SW480 (cell line): ENCODE measurements around the gene NFYC.

Experiments
- DNase-seq: peaks from one replicate; pipeline ENCODE4 v3.0.0-alpha.2; 2016; ENCODE audit warnings: low spot score

NFYC gene

DNA sequence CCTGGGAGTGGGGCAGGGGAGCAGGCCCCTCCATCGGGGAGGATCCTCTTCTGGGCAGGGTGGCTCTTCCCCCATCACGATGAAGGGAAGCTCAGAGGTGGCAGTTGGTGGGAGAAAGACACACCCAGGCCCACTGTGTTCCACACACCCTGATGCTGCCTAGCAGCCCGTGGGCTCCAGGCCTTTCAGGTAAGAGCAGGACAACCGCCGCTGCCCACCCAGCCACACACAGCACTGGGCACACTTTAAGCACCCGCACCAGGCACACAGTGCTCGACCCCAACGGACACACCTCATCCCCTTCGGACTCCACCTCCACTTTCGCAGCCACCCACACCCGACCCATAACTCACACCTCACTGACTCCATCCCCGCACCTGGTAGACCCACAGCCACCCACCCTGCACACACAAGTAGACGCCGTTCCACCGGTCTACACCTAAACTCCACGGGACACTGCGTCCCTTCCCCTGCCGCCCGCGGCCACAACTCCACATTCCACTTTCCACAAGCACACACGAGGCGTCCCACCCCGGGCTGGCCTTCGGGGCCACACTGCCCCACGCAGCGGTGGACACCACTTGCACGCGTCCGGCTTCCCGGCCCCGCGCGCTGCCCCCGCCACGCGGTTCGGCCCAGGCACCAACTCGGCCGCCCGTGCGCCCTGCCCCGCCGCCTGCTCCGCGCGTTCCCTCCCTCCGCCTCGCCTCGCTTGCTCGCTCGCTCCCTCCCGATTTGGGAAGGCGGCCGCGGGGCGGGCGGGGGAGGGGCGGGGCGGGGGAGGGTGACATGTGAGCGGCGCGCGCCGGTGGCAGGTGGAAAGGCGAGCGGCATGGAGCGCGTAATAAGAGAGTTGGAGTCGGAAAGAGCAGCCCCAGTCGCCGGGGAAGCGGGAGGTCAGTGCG, 91.7 kb downstream of the NFYC start, which contains the start of gene KCNQ4:
KCNQ4 (plus strand) TSS at position 787 of the 905 bp plus-strand sequence. CDS start 307 bp downstream, outside the sequence.
- peak; percentile 50 for DNase-seq

GRCh38 chr1:40784141-40784770, 92.8 kb downstream of the NFYC start:
- no peak for DNase-seq

DNA sequence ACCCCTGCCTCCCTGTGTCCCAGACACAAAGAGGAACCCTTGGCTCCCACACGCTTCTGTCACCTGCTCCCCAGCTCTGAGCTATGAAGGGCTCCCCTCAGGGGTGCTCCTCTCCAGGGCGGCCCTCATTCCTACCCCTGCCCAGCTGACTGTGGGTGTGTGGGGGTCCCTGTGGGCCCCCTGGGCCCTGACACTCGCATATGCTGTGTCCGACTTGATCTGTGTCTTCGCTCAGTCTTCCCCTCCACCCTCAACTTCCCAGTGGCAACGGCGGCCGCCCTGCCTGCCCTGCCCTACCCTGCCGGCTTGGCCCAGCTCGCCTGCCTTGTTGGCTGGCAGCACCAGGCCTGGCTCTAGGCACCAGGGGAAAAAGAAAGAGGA, 93.3 kb downstream of the NFYC start:
- no peak for DNase-seq

DNA sequence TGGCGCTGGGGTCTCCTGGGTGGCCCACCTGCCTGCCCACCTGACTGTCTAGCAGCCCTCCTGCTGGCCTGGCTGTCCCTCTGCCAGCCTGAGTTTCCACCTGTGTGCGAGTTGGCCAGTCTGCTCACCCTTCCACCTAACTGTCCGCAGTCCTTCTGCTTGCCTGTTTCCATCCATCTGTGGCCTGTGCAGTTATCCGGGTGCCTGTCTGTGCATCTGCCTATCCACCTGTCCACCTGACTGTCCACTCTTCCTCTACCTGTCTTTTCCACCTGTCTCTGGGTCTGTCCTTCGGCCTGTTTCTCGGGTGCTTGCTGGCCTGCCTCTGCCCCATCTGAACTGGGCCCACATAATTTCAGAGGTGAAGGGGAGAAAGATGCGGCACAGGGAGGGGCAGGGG, 93.9 kb downstream of the NFYC start:
- DNase-seq = no peak

GRCh38 chr1:40786171-40786994, 94.9 kb downstream of the NFYC start:
- no peak for DNase-seq

- no peak for DNase-seq
Measured at GRCh38 chr1:40786995-40787705, 95.6 kb downstream of the NFYC start.

DNA sequence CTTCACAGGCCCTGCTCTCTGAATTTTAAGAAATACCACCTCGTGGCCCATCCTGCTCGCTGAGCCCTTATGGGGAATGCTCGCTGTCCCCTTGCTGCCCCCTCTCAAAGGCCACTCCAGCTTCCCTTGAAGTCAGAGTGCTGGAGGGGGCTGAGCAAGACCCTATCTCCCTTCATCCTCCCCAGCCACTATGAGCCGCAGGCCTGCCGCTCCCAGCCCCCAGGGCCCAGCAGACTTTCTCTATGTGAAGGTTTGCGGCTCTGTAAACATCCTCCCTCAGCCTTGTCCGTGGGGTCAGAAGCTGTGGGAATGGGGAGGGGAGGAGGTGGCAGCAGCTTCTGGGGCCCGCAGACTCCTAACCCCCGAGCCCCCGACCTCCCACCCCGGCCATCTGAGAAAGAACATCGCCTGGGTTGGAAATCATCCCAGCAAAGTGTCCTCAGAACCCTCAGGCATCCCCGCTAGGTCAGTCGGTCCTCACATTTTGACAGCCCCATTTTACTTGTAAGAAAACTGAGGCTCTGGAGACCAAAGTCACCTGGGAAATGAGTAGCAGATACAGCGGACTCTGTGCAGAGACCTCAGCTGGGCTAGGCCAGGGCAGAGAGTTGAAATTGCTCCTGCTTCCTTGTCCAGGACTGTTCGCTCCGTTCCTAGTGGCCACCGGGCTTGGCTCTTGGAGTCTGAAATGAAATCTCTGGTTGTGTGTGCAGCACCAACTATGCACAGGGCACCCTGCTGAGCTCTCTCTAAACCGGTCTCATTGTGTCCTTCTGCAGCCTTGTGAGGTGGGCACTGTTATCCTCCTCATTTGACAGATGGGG, 96.4 kb downstream of the NFYC start:
- no peak for DNase-seq

- no peak for DNase-seq
Measured at GRCh38 chr1:40788561-40789341, 97.2 kb downstream of the NFYC start.

DNA sequence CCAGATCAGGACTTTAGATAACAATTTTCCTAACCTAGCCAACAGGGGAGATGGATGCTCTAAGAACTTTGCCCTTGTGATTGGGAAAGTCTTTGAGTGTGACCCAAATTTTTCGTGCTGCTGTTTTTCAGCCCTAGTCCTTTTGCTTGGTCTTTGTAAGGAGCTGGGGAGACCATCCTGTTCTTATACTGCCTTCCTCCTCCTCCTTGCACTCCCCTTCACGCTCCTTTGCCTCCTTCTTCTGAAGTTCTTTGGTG, 97.8 kb downstream of the NFYC start:
- DNase-seq = no peak

DNA sequence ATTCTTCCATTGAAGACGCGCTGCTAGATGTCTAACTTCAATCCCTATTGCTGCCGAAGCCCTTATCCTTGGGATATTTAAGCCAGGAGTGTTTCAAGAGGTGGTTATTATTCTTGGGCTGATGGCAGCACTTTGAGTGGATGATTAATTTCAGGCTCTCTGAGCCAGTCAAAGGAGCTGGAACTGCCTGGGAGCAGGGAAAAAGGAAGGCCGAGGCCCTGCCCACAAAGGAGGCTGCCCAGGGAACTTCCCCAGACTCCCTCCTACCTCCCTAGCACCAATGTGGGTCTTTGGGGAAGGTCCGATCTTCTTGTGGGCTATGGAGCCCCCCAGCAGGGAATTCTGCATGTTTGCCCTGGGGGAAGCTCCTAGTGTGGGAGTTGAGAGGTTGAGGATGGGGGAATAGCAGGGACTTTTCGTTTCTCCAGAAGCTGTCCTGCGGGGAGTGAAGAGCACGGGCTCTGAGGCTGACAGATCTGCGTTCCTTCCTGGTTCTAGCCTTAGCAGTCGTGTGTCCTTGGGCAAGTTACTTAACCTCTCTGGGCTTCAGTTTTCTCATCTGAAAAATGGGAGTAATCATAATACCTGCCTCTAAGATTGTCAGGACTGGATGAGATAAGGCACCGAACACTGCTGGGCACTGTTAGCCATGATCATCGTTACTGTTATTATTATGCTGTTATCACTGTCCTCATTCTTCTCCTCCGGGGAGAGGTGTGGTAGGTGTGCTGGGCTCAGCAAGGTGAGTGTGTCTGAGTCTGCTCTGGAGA, 98.3 kb downstream of the NFYC start:
- DNase-seq = no peak

DNA sequence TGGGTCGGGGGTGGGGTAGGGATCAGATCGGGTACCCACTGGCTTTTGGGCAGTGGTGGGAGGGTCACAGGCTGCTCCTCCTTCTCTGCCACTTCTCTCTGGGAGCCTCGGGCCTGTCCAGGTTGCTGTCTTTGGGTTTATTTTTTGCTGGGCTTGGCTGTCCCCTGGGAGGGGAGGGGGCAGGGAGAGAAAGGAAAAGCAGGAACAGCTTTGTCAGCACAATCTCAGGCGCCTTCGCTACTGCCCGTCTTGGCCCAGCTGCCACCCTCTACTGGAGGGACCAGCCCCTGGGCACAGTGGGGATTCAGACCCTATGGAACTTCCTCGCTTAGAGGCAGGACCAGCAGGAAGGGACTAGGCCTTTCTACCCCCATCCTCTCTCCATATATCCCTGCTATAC, 100.5 kb downstream of the NFYC start:
- DNase-seq = no peak

DNA sequence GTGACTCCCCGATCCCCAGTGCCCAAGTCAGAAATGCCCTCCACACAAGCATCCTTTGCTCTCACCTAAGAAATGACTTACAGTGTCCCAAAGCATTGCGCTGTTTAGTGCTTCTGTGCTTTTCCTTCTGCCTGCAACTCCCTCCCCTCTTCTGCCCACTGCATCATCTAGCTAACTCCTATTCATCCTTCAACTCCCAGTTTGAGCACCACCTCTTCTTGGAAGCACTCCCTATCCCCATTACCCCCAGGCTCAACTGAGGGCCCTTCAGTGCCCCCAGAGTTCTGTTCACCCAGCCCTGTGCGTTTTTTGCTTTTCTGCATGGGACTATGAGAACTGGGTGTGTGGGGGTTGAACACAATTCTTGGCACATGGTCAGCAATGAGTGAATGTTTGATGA, 102.1 kb downstream of the NFYC start:
- DNase-seq = no peak

GRCh38 chr1:40794048-40794447, 102.5 kb downstream of the NFYC start:
- no peak for DNase-seq

DNA sequence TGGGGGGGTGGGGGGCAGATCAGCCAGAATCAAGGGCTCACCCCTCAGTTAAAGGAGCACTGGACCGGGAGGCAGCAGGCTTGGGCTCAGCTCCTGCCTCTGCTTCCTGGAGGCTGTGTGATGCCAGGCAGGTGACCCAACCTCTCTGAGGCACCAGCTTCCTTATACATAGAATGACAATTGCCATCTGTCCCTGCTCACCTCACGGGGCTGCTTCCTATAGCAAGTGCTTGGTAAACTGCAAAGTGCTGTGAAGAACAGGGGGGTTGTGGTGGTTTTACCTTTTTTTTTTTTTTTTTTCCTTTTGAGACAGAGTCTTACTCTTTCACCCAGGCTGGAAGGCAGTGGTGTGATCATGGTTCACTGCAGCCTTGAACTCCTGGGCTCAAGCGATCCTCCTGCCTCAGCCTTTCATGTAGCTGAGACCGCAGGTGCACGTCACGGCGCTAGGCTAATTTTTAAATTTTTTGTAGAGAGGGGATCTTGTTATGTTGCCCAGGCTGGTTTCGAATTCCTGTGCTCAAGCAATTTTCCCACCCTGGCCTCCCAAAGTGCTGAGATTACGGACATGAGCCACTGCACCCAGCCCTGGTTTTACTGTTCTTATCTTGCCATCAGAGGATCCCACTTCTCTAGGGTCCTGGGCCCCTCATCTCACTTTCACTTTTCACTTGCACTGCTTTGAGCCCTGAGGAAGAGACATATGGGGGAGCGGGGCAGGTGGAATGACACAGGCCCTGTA, 103.6 kb downstream of the NFYC start:
- no peak for DNase-seq

DNA sequence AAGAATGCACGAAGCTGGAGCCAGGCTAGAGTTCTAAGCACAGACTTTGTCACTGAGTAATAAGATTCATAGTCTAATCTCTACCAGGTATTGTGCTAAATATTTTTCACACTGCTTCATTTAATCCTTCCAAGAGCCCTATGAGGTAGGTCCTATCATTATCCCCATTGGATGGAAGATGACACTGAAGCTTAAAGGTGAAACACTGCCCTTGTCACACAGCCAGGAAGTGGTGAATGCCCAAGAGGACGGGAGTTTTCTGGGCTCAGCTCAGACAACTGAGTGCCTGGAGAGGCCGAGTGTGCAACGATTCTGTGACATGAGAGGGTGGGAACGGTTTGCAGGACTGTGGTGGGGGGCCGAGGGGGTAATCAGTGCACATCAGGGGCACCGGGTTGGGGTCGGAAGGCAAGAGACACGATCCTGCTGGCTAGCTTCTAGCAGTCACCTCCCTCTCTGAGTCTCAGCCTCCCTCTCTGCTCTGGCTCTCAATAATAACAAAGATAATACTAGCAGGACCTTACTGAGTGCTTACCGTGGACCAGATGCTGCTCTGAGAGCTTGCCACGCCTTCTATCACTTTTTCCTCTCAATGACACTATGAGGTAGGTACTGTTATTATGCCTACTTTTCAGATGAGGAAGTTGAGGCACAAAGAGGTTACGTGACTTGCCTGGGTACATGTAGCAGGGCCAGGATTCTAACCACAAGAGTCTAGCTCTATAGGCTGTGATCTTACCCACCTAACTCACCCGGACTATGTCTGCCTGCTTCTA, 104.5 kb downstream of the NFYC start:
- no peak for DNase-seq

DNA sequence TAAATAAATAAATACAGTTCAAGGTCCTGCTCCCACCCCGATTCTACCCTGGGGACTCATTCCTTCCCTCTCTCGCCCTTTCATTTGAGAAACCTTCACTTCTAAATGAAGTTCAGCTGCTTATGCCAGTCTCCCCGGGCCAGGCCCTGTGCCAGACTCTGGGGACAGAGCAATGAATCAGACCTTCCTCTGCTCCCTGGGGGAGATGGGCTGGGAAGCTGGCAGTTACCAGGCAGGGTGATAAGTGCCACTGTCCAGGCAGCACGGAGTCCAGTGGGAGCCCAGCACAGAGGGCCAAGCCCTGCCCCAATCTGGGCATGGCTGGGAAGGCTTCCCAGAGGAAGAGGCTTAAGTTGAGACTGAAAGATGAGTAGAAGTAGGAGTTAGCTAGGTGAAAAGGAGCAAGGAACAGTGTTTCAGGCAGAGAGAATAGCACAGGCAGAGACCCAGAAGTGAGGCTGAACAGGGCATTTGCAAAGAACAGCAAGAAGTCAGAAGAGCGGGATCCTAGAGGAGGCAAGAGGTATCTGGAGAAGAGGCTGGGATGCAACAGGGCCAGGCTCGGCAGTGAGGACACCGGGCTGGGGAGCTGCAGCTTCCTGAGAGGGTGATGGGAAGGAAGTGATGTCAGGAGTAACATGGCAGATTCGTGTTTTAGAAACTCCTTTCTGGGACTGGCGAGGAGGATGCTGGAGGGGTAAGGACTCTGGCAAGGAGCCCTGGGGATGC, 105.6 kb downstream of the NFYC start:
- no peak for DNase-seq

DNA sequence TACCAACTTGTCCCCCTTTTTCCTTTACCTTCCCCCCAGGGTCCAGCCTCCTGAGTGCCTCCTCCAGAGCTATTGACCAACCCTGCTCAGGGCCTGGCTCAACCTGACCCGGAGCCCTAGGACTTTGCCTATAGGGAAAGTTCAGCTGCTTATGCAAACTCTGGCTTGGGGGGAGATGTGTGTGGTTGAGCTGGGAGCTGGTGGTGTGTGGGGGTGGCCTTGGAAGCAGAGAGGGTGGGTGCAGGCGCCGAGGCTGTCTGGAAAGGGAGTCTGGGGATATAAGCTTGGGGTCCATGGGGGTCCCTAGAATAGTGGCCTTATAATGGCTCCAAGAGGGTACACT, 106.1 kb downstream of the NFYC start:
- DNase-seq = no peak
